ENCODE data around the gene MED31. TPM values are rescaled to one million over a fixed set of nuclear protein-coding genes. Genes with fewer than 3 reads are reported as not detected.
"Not testable (repeated sequence)": the region's sequence is repeated elsewhere in the genome, so short reads cannot be mapped to it uniquely, and the experiment has no call there.

The MED31 gene
- total RNA-seq, 1 donor from 2014 or later: 3.1 TPM

- DNase-seq (ENCODE audit: low spot score): peak; percentile 29
Observed at GRCh38 chr17:6677158-6677831, 25.9 kb upstream of the MED31 start.

DNA sequence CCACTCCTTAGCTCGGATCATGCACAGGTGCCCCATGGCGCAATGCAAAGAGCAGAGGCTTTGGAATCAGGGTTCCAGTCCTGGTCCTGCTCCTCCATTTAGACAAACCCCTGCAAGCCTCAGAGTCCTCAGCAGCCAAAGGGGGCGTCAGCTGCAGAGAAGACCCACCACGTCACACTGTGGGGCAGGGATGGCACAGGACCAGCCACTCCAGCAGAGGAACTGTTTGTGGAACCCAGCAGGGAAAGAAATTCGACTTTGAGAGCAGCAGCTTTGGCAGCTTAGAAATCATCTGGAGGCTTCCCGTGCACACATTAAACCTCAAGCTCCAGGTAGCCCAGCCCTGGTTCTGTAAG lies 25.4 kb upstream of the MED31 start:
- no peak for DNase-seq (ENCODE audit: low spot score)

GRCh38 chr17:6675201-6675825 lies 23.9 kb upstream of the MED31 start:
- no peak for DNase-seq (ENCODE audit: low spot score)

DNA sequence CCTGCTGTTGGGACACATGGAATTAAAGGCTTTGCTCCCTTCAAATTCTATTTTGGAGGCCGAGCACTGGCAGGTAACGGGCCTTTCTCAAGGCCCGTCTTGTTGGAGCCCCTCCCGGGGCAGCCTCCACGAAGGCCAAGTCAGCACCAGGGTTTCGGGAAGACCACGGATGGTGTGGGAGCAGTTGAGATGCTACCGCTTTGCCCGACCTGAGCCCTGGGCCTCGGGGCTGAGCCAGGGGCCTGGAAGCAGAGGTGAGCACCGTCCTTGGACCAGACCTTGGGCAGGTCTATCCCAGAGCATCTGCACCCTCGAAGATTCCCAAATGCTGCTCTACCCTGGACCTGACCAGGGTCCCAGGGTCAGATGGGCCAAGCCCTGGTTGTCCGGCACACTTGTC lies 23.2 kb upstream of the MED31 start:
- no peak for DNase-seq (ENCODE audit: low spot score)

- no peak for DNase-seq (ENCODE audit: low spot score)
Observed at GRCh38 chr17:6671431-6671830, 20.0 kb upstream of the MED31 start.

GRCh38 chr17:6670999-6671398 lies 19.6 kb upstream of the MED31 start:
- DNase-seq (ENCODE audit: low spot score): no peak

- no peak for DNase-seq (ENCODE audit: low spot score)
Observed at GRCh38 chr17:6670571-6670970, 19.2 kb upstream of the MED31 start.

GRCh38 chr17:6669479-6670212 lies 18.2 kb upstream of the MED31 start:
- no peak for DNase-seq (ENCODE audit: low spot score)

- no peak for DNase-seq (ENCODE audit: low spot score)
Observed at GRCh38 chr17:6668727-6669425, 17.5 kb upstream of the MED31 start.

DNA sequence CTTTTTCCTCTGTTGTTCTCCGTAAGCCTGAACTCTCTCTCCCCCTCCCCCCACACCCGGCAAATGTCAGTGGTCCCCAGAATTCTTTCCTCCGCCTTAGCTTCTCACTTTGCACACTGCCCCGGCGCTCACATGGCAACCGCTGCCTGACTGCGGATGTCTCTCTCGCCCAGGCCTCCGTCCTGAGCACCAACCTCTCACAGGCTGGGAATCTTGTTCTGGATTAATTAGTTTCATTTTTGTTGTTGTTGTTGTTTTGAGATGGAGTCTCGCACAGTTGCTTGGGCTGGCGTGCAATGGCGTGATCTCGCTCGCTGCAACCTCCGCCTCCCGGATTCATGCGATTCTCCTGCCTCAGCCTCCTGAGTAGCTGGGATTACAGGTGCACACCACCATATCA lies 16.8 kb upstream of the MED31 start:
- DNase-seq (ENCODE audit: low spot score): no peak

DNA sequence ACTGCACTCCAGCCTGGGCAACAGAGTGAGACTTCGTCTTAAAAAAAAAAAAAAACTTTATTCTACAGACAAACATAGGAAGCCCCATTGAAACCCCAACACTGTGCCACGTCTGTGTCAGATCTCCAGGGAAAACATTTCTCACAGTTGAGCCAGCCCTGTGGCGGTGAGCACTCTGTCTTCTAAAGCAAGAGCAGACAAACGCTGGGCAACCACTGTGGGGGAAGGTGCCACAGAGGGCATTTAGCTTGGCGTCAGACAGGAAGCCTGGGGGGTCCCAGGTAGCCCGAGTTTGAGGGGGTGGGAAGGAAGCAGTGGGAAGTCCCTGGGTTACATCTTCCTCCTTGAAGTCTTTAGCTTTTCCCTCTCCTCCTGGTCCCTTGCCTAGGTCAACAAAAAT lies 16.1 kb upstream of the MED31 start:
- DNase-seq (ENCODE audit: low spot score): no peak

DNA sequence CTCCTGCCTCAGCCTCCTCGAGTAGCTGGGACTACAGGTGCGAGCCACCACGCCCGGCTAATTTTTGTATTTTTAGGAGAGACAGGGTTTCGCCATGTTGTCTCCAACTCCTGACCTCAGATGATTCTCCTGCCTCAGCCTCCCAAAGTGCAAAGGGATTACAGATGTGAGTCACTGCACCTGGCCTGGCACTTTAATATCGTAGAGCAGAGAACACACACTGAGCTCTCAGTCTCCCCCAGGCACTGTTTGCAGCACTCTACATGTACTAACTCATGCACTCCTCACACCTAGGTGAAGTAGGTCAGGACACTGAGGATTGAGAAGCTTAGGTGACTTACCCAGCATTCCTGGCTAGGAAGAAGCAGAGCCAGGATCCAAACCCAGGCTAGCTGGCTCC lies 15.2 kb upstream of the MED31 start:
- DNase-seq (ENCODE audit: low spot score): no peak

DNA sequence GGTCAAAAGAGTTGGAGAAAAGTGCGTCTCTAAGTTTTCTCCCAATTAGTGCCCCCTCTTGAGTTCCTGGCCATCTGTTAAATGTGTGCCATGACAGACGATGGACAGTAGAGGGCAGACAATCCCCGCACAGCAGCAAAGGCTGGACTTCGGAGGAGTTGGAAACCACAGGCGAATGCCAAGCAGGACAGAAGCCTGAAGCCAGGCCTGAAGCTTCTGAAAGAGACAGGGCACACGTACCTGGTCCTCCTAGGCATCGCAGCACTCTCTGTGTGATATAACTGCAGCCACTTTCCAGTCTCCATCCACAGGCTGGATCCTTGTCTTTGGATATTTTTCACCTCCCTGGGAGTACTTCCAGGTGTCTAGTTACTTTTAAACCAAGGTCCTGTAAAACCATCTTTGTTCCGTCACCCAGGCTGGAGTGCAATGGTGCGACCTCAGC lies 14.7 kb upstream of the MED31 start:
- peak; percentile 84 for DNase-seq (ENCODE audit: low spot score)

DNA sequence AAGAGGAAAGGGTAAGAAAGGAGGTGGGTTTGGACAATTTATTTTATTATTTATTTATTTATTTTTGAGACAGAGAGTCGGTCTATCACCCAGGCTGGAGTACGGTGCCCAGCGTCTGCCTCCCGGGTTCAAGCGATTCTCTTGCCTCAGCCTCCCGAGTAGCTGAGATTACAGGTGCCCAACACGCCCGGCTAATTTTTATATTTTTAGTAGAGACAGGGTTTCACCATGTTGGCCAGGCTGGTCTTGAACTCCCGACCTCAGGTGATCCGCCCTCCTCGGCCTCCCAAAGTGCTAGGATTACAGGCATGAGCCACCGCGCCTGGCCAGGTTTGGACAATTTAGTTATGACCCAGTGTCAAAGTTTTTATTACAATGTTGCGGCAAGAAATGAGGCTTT lies 11.8 kb upstream of the MED31 start:
- not testable (repeated sequence) for DNase-seq (ENCODE audit: low spot score)

- DNase-seq (ENCODE audit: low spot score): no peak
Observed at GRCh38 chr17:6661464-6661848, 10.1 kb upstream of the MED31 start.

GRCh38 chr17:6660805-6661463 lies 9.5 kb upstream of the MED31 start:
- no peak for DNase-seq (ENCODE audit: low spot score)

GRCh38 chr17:6660101-6660500 lies 8.7 kb upstream of the MED31 start:
- no peak for DNase-seq (ENCODE audit: low spot score)

DNA sequence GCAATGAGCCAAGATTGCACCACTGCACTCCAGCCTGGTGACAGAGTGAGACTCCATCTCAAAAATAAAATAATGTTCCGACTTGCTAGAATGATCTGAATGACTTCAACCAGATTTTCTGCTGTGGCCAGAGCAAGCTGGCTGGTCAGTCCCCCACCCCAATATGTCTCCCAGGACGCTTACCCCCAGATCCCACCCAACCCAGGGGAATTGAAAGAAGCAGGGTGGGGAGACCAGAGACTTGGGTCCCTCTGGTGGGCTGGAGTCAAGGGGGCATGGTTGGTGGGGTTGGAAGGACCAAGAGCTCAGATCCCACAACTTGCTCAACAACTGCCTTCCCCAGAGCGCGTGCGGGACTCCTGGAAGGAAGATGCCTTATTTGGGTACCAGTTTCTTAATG lies 7.0 kb upstream of the MED31 start:
- not testable (repeated sequence) for DNase-seq (ENCODE audit: low spot score)

DNA sequence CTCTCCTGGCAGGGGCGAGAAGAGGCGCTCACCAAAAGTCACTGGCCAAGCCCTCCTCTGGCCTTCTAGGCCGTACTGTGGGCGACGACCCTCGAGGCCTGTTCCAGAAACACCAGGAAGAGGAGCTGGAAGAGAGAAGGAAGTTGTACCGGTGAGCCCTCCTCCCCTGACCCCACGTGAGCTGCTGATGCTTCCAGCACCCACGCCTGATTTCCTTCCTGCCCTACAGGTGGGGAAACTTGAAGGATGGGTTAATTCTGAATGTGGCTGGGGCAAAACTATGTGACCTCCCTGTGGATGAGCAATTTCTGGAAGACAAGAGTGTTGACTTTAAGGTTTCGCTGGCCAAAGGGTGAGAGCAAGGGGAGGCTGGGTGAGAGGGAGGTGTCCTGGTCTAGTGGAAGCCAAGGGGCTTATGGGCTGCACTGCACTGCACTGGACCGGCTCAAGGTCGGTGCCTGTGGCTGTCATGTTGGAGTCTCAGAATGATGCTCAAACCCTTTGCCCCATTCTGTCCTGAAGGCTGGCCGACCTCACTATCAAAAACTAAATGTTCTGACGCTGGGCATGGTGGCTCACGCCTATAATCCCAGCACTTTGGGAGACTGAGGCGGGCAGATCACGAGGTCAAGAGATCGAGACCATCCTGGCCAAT lies 6.4 kb upstream of the MED31 start:
- DNase-seq (ENCODE audit: low spot score): no peak

DNA sequence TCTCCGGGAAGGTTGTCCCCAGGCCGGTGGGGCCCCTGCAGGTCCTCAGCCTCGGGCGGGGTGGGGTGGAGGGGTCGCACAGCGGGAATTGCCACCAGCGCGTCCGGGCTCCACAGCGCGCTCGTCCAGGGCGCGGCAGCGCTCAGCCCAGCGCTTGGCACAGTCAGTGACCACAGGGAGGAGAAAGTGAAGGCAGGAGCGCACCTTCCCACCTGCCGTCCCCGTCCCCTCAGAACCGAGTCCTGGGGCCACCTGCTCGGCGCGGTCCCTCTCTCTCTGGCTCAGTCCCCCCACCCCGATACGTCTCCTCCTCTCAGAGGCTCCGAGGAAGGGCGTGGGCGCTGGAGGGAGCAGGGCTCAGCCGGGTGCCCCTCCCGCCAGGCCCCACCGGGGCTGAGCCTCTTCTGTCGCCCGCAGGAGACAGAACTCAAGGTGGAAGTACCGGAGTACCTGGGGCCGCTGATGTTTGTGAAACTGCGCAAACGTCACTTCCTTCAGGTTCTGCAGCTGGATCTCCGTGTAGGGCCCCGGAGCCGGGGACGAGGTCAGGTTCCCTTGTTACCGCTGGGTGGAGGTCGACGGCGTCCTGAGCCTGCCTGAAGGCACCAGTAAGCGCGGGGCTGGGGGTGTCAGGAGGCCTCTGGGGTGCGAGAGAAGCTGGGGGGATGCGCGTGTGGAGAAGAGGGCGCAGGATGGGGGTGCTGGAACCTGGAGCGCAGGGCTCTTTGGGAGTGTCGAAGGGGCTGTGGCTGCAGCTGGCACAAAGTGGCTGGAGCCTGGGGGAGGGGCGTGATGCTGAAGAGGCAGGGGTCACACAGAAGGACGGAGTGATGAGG lies 5.6 kb upstream of the MED31 start:
- not testable (repeated sequence) for DNase-seq (ENCODE audit: low spot score)

Data from umbilical cord (tissue), 2 donors.